ENCODE measurements around the gene ATAD3C.
"Not testable (repeated sequence)": the region's sequence is repeated elsewhere in the genome, so short reads cannot be mapped to it uniquely, and the experiment has no call there.

The ATAD3C gene

DNA sequence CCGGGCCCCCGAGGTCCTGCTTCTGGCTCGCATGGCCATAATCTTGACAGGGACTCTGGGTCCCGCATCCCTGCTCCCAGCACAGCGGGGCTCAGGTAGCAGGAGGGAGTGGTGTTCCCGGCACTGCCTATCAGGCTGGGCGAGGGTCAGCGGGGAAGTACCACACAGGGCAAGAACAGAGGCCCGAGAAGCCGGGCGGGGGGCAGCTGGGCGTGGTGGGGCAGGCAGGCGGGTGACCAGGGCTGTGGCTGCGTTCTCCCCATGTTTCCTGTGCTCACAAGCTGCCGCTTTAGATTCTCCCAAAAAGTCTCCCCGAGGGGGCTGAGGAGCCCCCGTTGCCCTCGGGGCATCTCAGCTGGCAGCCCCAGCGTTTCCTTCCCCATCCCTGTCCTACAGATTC is 40.4 kb downstream of the ATAD3C start:
- H3K4me3 ChIP-seq (ENCODE audit: insufficient read depth, low read depth, low read length): no peak overlapping the region
- 96 to 97% methylated on average over 19 of the region's 19 CpGs for WGBS, 2 experiments
- no peaks in the 10 kb centered on the region for H3K9me3 ChIP-seq (ENCODE audit: control insufficient read depth, low read length)
- peaks cover 32% of the 10 kb centered on the region for H3K36me3 ChIP-seq (ENCODE audit: control insufficient read depth, insufficient read depth, low read length)
- no peak overlapping the region for H3K27ac ChIP-seq (ENCODE audit: insufficient read depth, low read depth, low read length, poor library complexity, severe bottlenecking)
- no peaks in the 10 kb centered on the region for H3K27me3 ChIP-seq (ENCODE audit: control insufficient read depth, insufficient read depth, low read length, poor library complexity, severe bottlenecking)
- H3K4me1 ChIP-seq (ENCODE audit: control insufficient read depth, insufficient read depth, low read length): no peaks in the 10 kb centered on the region

DNA sequence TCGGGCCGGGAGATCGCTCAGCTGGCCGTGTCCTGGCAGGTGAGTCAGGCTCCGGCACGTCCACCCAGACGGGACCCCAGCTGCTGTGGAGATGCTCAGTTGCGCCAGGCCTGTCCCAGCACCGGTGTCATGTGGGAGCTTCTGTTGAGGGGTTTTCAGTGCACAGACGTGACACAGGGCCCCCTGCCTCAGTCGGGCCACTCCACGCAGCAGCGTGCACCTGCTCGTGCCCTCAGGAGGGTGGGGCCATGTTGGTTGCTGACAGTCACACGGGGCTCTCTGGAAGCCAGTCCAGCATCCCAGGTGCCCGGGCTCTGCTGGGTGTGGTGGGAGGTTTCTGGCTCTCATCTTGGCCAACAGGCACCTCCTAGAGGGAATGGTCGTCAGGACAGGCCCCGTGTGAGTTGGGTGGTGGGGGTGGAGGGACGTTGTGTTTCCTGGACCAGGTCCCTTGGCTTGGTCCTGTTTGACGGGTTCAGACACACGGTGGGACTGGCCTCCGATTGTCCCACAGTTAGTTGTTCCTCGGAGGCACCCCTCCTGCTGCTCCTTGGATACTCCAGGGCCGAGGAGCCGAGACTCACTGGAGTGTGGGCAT is 41.2 kb downstream of the ATAD3C start:
- H3K36me3 ChIP-seq (ENCODE audit: control insufficient read depth, insufficient read depth, low read length): peaks cover 32% of the 10 kb centered on the region
- 96 to 97% methylated on average over 20 of the region's 25 CpGs for WGBS, 2 experiments

GRCh38 chr1:1491601-1492000 is 42.1 kb downstream of the ATAD3C start:
- peaks cover 32% of the 10 kb centered on the region for H3K36me3 ChIP-seq (ENCODE audit: control insufficient read depth, insufficient read depth, low read length)

More for the DNA sequence above, 41.2 kb downstream of the ATAD3C start:
- no peaks in the 10 kb centered on the region for H3K27me3 ChIP-seq (ENCODE audit: control insufficient read depth, insufficient read depth, low read length, poor library complexity, severe bottlenecking)
- H3K27ac ChIP-seq (ENCODE audit: insufficient read depth, low read depth, low read length, poor library complexity, severe bottlenecking): no peak overlapping the region
- no peak overlapping the region for H3K4me3 ChIP-seq (ENCODE audit: insufficient read depth, low read depth, low read length)
- H3K4me1 ChIP-seq (ENCODE audit: control insufficient read depth, insufficient read depth, low read length): no peaks in the 10 kb centered on the region
- H3K9me3 ChIP-seq (ENCODE audit: control insufficient read depth, low read length): no peaks in the 10 kb centered on the region

DNA sequence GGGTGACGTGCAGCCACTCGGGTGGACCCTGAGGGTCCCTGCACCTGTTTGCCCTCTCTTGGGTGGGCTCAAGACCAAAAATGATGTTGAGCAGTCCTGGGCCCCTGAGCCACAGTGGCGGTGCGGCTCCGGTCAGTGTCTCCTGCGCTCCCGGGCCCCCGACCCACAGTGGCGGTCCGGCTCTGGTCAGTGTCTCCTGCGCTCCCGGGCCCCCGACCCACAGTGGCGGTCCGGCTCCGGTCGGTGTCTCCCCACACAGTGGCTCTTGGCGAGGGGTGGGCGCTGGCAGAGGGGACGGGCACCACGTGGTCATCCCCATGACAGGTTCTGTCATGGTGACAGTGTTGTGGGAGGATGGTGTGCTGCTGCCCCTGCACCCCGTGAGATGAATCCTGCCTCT is 44.8 kb downstream of the ATAD3C start:
- H3K4me1 ChIP-seq (ENCODE audit: control insufficient read depth, insufficient read depth, low read length); H3K27me3 ChIP-seq (ENCODE audit: control insufficient read depth, insufficient read depth, low read length, poor library complexity, severe bottlenecking); H3K4me3 ChIP-seq (ENCODE audit: insufficient read depth, low read depth, low read length); H3K27ac ChIP-seq (ENCODE audit: insufficient read depth, low read depth, low read length, poor library complexity, severe bottlenecking); H3K9me3 ChIP-seq (ENCODE audit: control insufficient read depth, low read length): not testable (repeated sequence)
- 95 to 96% methylated on average over 22 of the region's 22 CpGs for WGBS, 2 experiments
- peaks cover 32% of the 10 kb centered on the region for H3K36me3 ChIP-seq (ENCODE audit: control insufficient read depth, insufficient read depth, low read length)

More at GRCh38 chr1:1491601-1492000, 42.1 kb downstream of the ATAD3C start:
- Histone ChIP-seq H3K27ac (ENCODE audit: insufficient read depth, low read depth, low read length, poor library complexity, severe bottlenecking) (no peak overlapping the region), H3K27me3 (ENCODE audit: control insufficient read depth, insufficient read depth, low read length, poor library complexity, severe bottlenecking) (no peaks in the 10 kb centered on the region), H3K4me3 (ENCODE audit: insufficient read depth, low read depth, low read length) (no peak overlapping the region), H3K9me3 (ENCODE audit: control insufficient read depth, low read length) (no peaks in the 10 kb centered on the region), H3K4me1 (ENCODE audit: control insufficient read depth, insufficient read depth, low read length) (no peaks in the 10 kb centered on the region)
- 95 to 97% methylated on average over 10 of the region's 10 CpGs for WGBS, 2 experiments

GRCh38 chr1:1495461-1495975 is 46.0 kb downstream of the ATAD3C start:
- not testable (repeated sequence) for H3K27me3 ChIP-seq (ENCODE audit: control insufficient read depth, insufficient read depth, low read length, poor library complexity, severe bottlenecking); H3K4me3 ChIP-seq (ENCODE audit: insufficient read depth, low read depth, low read length); H3K4me1 ChIP-seq (ENCODE audit: control insufficient read depth, insufficient read depth, low read length); H3K9me3 ChIP-seq (ENCODE audit: control insufficient read depth, low read length); H3K27ac ChIP-seq (ENCODE audit: insufficient read depth, low read depth, low read length, poor library complexity, severe bottlenecking)
- H3K36me3 ChIP-seq (ENCODE audit: control insufficient read depth, insufficient read depth, low read length): peaks cover 26% of the 10 kb centered on the region
- WGBS, 2 experiments: 94 to 97% methylated on average over 16 to 18 of the region's 18 CpGs

GRCh38 chr1:1504777-1505365 is 55.4 kb downstream of the ATAD3C start:
- peak overlapping the region; percentile 16 for H3K27ac ChIP-seq (ENCODE audit: insufficient read depth, low read depth, low read length, poor library complexity, severe bottlenecking)
- 49 to 50% methylated on average over 15 of the region's 16 CpGs for WGBS, 2 experiments
- not testable (repeated sequence) for H3K4me3 ChIP-seq (ENCODE audit: insufficient read depth, low read depth, low read length); H3K4me1 ChIP-seq (ENCODE audit: control insufficient read depth, insufficient read depth, low read length); H3K27me3 ChIP-seq (ENCODE audit: control insufficient read depth, insufficient read depth, low read length, poor library complexity, severe bottlenecking); H3K9me3 ChIP-seq (ENCODE audit: control insufficient read depth, low read length); H3K36me3 ChIP-seq (ENCODE audit: control insufficient read depth, insufficient read depth, low read length)

- H3K4me1 ChIP-seq (ENCODE audit: control insufficient read depth, insufficient read depth, low read length); H3K27me3 ChIP-seq (ENCODE audit: control insufficient read depth, insufficient read depth, low read length, poor library complexity, severe bottlenecking); H3K27ac ChIP-seq (ENCODE audit: insufficient read depth, low read depth, low read length, poor library complexity, severe bottlenecking); H3K9me3 ChIP-seq (ENCODE audit: control insufficient read depth, low read length); H3K4me3 ChIP-seq (ENCODE audit: insufficient read depth, low read depth, low read length); H3K36me3 ChIP-seq (ENCODE audit: control insufficient read depth, insufficient read depth, low read length): not testable (repeated sequence)
- WGBS, 2 experiments: 23 to 31% methylated on average over 7 to 8 of the region's 22 CpGs
Measured at GRCh38 chr1:1505366-1505798, 55.9 kb downstream of the ATAD3C start.

DNA sequence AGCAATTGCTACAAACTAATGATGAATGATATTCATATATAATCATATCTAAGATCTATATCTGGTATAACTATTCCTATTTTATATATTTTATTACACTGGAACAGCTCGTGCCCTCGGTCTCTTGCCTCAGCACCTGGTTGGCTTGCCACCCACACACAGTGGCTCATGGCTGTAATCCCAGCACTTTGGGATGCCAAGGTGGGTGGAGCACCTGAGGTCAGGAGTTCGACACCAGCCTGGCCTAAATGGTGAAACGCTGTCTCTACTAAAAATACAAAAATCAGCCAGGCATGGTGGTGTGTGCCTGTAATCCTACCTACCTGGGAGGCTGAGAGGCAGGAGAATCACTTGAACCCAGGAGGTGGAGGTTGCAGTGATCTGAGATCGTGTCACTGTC is 56.3 kb downstream of the ATAD3C start:
- 90 to 95% methylated on average over 5 of the region's 5 CpGs for WGBS, 2 experiments
- not testable (repeated sequence) for H3K27ac ChIP-seq (ENCODE audit: insufficient read depth, low read depth, low read length, poor library complexity, severe bottlenecking); H3K36me3 ChIP-seq (ENCODE audit: control insufficient read depth, insufficient read depth, low read length); H3K27me3 ChIP-seq (ENCODE audit: control insufficient read depth, insufficient read depth, low read length, poor library complexity, severe bottlenecking); H3K4me1 ChIP-seq (ENCODE audit: control insufficient read depth, insufficient read depth, low read length); H3K4me3 ChIP-seq (ENCODE audit: insufficient read depth, low read depth, low read length); H3K9me3 ChIP-seq (ENCODE audit: control insufficient read depth, low read length)

DNA sequence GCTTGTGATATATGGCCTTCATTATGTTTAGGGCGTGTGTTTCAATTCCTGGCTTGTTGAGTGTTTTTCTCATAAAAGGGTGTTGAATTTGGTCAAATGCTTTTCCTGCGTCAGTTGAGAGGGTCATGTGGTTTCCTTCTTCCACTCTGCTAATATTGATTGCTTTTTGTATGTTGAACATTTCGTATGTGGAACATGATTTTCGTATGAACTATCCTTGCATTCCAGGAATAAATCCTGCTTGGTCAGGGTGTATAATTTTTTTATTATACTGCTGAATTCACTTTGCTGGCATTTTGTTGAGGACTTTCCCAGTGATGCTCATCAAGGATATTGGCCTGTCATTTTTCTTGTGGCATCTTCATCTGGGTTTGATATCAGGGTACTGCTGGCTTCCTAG is 57.8 kb downstream of the ATAD3C start:
- no peaks in the 10 kb centered on the region for H3K9me3 ChIP-seq (ENCODE audit: control insufficient read depth, low read length)
- no peaks in the 10 kb centered on the region for H3K27me3 ChIP-seq (ENCODE audit: control insufficient read depth, insufficient read depth, low read length, poor library complexity, severe bottlenecking)
- WGBS, 2 experiments: 88 to 90% methylated on average over 4 of the region's 4 CpGs
- no peak overlapping the region for H3K4me3 ChIP-seq (ENCODE audit: insufficient read depth, low read depth, low read length)
- H3K4me1 ChIP-seq (ENCODE audit: control insufficient read depth, insufficient read depth, low read length): no peaks in the 10 kb centered on the region
- no peaks in the 10 kb centered on the region for H3K36me3 ChIP-seq (ENCODE audit: control insufficient read depth, insufficient read depth, low read length)
- no peak overlapping the region for H3K27ac ChIP-seq (ENCODE audit: insufficient read depth, low read depth, low read length, poor library complexity, severe bottlenecking)

DNA sequence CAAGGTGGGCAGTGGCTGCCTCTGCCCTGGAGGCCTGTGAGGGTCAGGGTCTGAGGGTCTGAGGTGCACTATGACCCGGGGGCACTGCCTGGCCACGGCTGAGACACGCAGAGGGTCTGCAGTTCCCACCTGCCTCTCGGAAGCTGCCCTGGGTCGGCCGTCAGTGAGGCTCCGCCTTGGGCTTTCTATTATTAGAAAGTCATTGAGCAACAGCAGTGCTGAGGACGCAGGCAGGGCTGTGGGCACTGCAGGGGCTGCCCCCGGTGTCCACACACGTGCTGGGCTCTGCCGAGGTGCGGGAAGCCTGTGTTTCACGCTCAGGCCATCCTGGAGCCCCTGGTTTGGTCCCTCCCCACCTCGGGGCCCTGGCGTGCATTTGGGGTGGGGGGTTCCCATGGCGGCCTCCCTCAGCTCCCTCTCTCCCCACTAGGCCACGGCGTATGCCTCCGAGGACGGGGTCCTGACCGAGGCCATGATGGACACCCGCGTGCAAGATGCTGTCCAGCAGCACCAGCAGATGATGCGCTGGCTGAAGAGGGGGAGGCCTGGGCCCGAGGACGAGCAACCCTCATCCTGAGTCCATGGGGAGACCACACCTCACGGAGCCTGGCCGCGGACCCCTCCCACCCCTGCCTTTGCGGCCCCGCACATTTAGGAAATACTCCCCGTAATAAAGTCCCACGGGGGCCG is 59.4 kb downstream of the ATAD3C start:
- not testable (repeated sequence) for H3K4me1 ChIP-seq (ENCODE audit: control insufficient read depth, insufficient read depth, low read length); H3K4me3 ChIP-seq (ENCODE audit: insufficient read depth, low read depth, low read length); H3K36me3 ChIP-seq (ENCODE audit: control insufficient read depth, insufficient read depth, low read length); H3K9me3 ChIP-seq (ENCODE audit: control insufficient read depth, low read length); H3K27ac ChIP-seq (ENCODE audit: insufficient read depth, low read depth, low read length, poor library complexity, severe bottlenecking); H3K27me3 ChIP-seq (ENCODE audit: control insufficient read depth, insufficient read depth, low read length, poor library complexity, severe bottlenecking)
- WGBS, 2 experiments: 90 to 96% methylated on average over 23 to 27 of the region's 34 CpGs
